ENCODE data around the gene SLFN14.
"Not testable (repeated sequence)": the region's sequence is repeated elsewhere in the genome, so short reads cannot be mapped to it uniquely, and the experiment has no call there.

Gene SLFN14

GRCh38 chr17:35557353-35557752 lies 3.3 kb downstream of the SLFN14 start:
- no peak for DNase-seq

GRCh38 chr17:35555691-35556090 lies 4.9 kb downstream of the SLFN14 start:
- DNase-seq: no peak

- no peak for DNase-seq
Measured at GRCh38 chr17:35554668-35555067, 6.0 kb downstream of the SLFN14 start.

- no peak for DNase-seq
Measured at GRCh38 chr17:35553310-35553709, 7.3 kb downstream of the SLFN14 start.

GRCh38 chr17:35548978-35549377 lies 11.6 kb downstream of the SLFN14 start:
- no peak for DNase-seq

GRCh38 chr17:35548208-35548810 lies 12.3 kb downstream of the SLFN14 start:
- DNase-seq: no peak

GRCh38 chr17:35546487-35546886 lies 14.1 kb downstream of the SLFN14 start:
- DNase-seq: no peak

- no peak for DNase-seq
Measured at GRCh38 chr17:35545150-35545549, 15.5 kb downstream of the SLFN14 start.

- no peak for DNase-seq
Measured at GRCh38 chr17:35543856-35544255, 16.8 kb downstream of the SLFN14 start.

- DNase-seq: no peak
Measured at GRCh38 chr17:35542990-35543389, 17.6 kb downstream of the SLFN14 start.

GRCh38 chr17:35541434-35541833 lies 19.2 kb downstream of the SLFN14 start:
- peak; percentile 54 for DNase-seq

- peak; percentile 56 for DNase-seq
Measured at GRCh38 chr17:35540589-35541404, 19.8 kb downstream of the SLFN14 start.

GRCh38 chr17:35539659-35540026 lies 21.0 kb downstream of the SLFN14 start:
- no peak for DNase-seq

- DNase-seq: no peak
Measured at GRCh38 chr17:35537601-35538141, 22.9 kb downstream of the SLFN14 start, which contains the start of gene SLFN12L. TSS of gene SLFN12L (minus strand) at chr17:35537678. CDS start at chr17:35522364, 15,314 bp downstream.

GRCh38 chr17:35536664-35537171 lies 23.9 kb downstream of the SLFN14 start:
- no peak for DNase-seq

GRCh38 chr17:35535406-35535805 lies 25.2 kb downstream of the SLFN14 start:
- not testable (repeated sequence) for DNase-seq

GRCh38 chr17:35534576-35535093 lies 26.0 kb downstream of the SLFN14 start:
- no peak for DNase-seq

GRCh38 chr17:35531160-35531559 lies 29.5 kb downstream of the SLFN14 start:
- no peak for DNase-seq

- no peak for DNase-seq
Measured at GRCh38 chr17:35529866-35530265, 30.8 kb downstream of the SLFN14 start.

- DNase-seq: not testable (repeated sequence)
Measured at GRCh38 chr17:35529326-35529725, 31.3 kb downstream of the SLFN14 start.

- DNase-seq: no peak
Measured at GRCh38 chr17:35523296-35523695, 37.3 kb downstream of the SLFN14 start.

- DNase-seq: not testable (repeated sequence)
Measured at GRCh38 chr17:35521654-35522256, 38.9 kb downstream of the SLFN14 start.

- no peak for DNase-seq
Measured at GRCh38 chr17:35521150-35521549, 39.5 kb downstream of the SLFN14 start.
